Tibial artery (tissue), 4 donors: ENCODE results near the gene MRPS27.

ENCODE experiments used
- DNase-seq, 2 donors: peaks; one replicate each; pipeline ENCODE4 v3.0.0-alpha.2; 2019
- H3K27ac ChIP-seq, 2 donors: fragments of 200-600 bp; sonication (generic) in 1 of 2; 1 replicate in 1 of 2; 2 replicates in 1 of 2; pipeline ENCODE4 v1.5.1; 2018 to 2019; ENCODE audit warnings: mild to moderate bottlenecking in 1 of 2
- H3K27me3 ChIP-seq, 2 donors: fragments of 200-600 bp; sonication (generic) in 1 of 2; one replicate each; pipeline versions ENCODE4 v1.5.1 to v1.6.0; 2016 to 2019
- H3K36me3 ChIP-seq, 3 donors: fragments of 200-600 bp; sonication (generic) in 2 of 3; one replicate each; pipeline ENCODE4 v1.5.1; 2016 to 2019; ENCODE audit warnings: mild to moderate bottlenecking in 2 of 3
- H3K4me1 ChIP-seq, 4 donors: fragments of 200-600 bp; sonication (generic) in 2 of 4; 1 replicate in 3 of 4; 2 replicates in 1 of 4; pipeline ENCODE4 v1.5.1; 2016 to 2019
- H3K4me3 ChIP-seq, 2 donors: fragments of 200-600 bp; sonication (generic) in 1 of 2; 1 replicate in 1 of 2; 2 replicates in 1 of 2; pipeline ENCODE4 v1.5.1; 2018 to 2019; ENCODE audit warnings: mild to moderate bottlenecking in 2 of 2
- H3K9me3 ChIP-seq, 3 donors: fragments of 200-600 bp; sonication (generic) in 1 of 3; one replicate each; pipeline ENCODE4 v1.5.1; 2016 to 2019
- CTCF ChIP-seq, 2 experiments: fragments of 200-600 bp in 1 of 2; fragments of 450-650 bp in 1 of 2; IDR thresholded peaks; one replicate each; pipeline ENCODE4 v1.5.1; 2017 to 2019; ENCODE audit warnings: antibody characterized with exemption in 2 of 2, mild to moderate bottlenecking in 1 of 2, moderate library complexity in 1 of 2
- intact Hi-C: fragments of 100-400 bp; cut with DNase I; formaldehyde crosslinking; loops from one replicate; pipeline ENCODE4 v1.15.0; 2023; ENCODE audit warnings: low total_unique reads

The MRPS27 gene

GRCh38 chr5:72197393-72197792 lies 122.6 kb downstream of the MRPS27 start:
- Histone ChIP-seq H3K4me1 (peaks cover 0 to 21% (median 0%) of the 10 kb centered on the region in 4 donors), H3K27me3 (no peaks in the 10 kb centered on the region), H3K27ac (peak overlapping the region in 1 of 2 donors; percentile 3), H3K4me3 (no peak overlapping the region), H3K9me3 (no peaks in the 10 kb centered on the region), H3K36me3 (peaks cover 66 to 75% (median 71%) of the 10 kb centered on the region in 3 donors)
- intact Hi-C loops = no loop called here
- TF ChIP-seq CTCF (IDR thresholded peaks at IDR 0.05) = no peak
- peak in 1 of 2 donors; percentile 57 for DNase-seq

GRCh38 chr5:72195581-72195980 lies 124.5 kb downstream of the MRPS27 start:
- no peak for TF ChIP-seq CTCF (IDR thresholded peaks at IDR 0.05)
- Histone ChIP-seq H3K4me3 (no peak overlapping the region), H3K9me3 (no peaks in the 10 kb centered on the region), H3K4me1 (peaks cover 0 to 28% (median 4%) of the 10 kb centered on the region in 4 donors), H3K36me3 (peaks cover 62 to 71% (median 67%) of the 10 kb centered on the region in 3 donors), H3K27me3 (no peaks in the 10 kb centered on the region), H3K27ac (peak overlapping the region; percentile 4 to 33)
- intact Hi-C loops = no loop called here
- no peak for DNase-seq

GRCh38 chr5:72194846-72195245 lies 125.2 kb downstream of the MRPS27 start:
- DNase-seq = no peak
- no peaks in the 10 kb centered on the region for H3K27me3 ChIP-seq
- H3K9me3 ChIP-seq = no peaks in the 10 kb centered on the region
- H3K36me3 ChIP-seq = peaks cover 55 to 66% (median 65%) of the 10 kb centered on the region in 3 donors
- H3K4me1 ChIP-seq = peaks cover 0 to 24% (median 4%) of the 10 kb centered on the region in 4 donors
- intact Hi-C loops = no loop called here
- no peak overlapping the region for H3K4me3 ChIP-seq
- no peak for TF ChIP-seq CTCF (IDR thresholded peaks at IDR 0.05)
- H3K27ac ChIP-seq = peak overlapping the region; percentile 4 to 7

- Histone ChIP-seq H3K27me3 (no peaks in the 10 kb centered on the region), H3K27ac (peak overlapping the region in 1 of 2 donors; percentile 28), H3K4me3 (no peak overlapping the region), H3K4me1 (peaks cover 0 to 55% (median 15%) of the 10 kb centered on the region in 4 donors), H3K36me3 (peaks cover 29 to 59% (median 49%) of the 10 kb centered on the region in 3 donors), H3K9me3 (no peaks in the 10 kb centered on the region)
- no peak for DNase-seq
- intact Hi-C loops = no loop called here
- TF ChIP-seq CTCF (IDR thresholded peaks at IDR 0.05) = no peak
Observed at GRCh38 chr5:72191404-72191803, 128.6 kb downstream of the MRPS27 start.

GRCh38 chr5:72189146-72189545 lies 130.9 kb downstream of the MRPS27 start:
- H3K9me3 ChIP-seq = no peaks in the 10 kb centered on the region
- no peak overlapping the region for H3K27ac ChIP-seq
- H3K27me3 ChIP-seq = no peaks in the 10 kb centered on the region
- peaks cover 0 to 74% (median 32%) of the 10 kb centered on the region in 4 donors for H3K4me1 ChIP-seq
- no peak for TF ChIP-seq CTCF (IDR thresholded peaks at IDR 0.05)
- intact Hi-C loops = no loop called here
- H3K36me3 ChIP-seq = peaks cover 30 to 66% (median 59%) of the 10 kb centered on the region in 3 donors
- no peak for DNase-seq
- H3K4me3 ChIP-seq = no peak overlapping the region

- H3K9me3 ChIP-seq = no peaks in the 10 kb centered on the region
- no peaks in the 10 kb centered on the region for H3K27me3 ChIP-seq
- DNase-seq = no peak
- H3K36me3 ChIP-seq = peaks cover 36 to 65% (median 61%) of the 10 kb centered on the region in 3 donors
- no peak overlapping the region for H3K4me3 ChIP-seq
- no peak for TF ChIP-seq CTCF (IDR thresholded peaks at IDR 0.05)
- intact Hi-C loops = no loop called here
- H3K27ac ChIP-seq = no peak overlapping the region
- peaks cover 0 to 84% (median 37%) of the 10 kb centered on the region in 4 donors for H3K4me1 ChIP-seq
Observed at GRCh38 chr5:72188166-72188565, 131.9 kb downstream of the MRPS27 start.
